GM12878 (cell line): ENCODE results near the gene TMEM86A. TPM values are rescaled to one million over a fixed set of nuclear protein-coding genes. Genes with fewer than 3 reads are reported as not detected.

ENCODE experiments used
- ATAC-seq: fragments of 200-7000 bp; cut with Tn5 transposase; 3 replicates; pipeline ENCODE4 v1.9.1; 2020; ENCODE audit warnings: mild to moderate bottlenecking, moderate library complexity
- BruUV-seq: library from RNA; stranded (reverse); fragments of 400-500 nt; replicated peaks from 2 replicates; lab custom pipeline; 2021; lab: Mats Ljungman, UMichigan
- CTCF ChIA-PET: fragments of 300-600 bp; sonication (Branson Sonifier 250); formaldehyde crosslinking; extraction: SDS; loops from one replicate; lab custom pipeline; 2021; ENCODE audit warnings: inconsistent platforms; lab: Yijun Ruan, JAX
- POLR2A ChIA-PET: fragments of 350-600 bp; formaldehyde crosslinking; extraction: SDS; loops from one replicate; lab custom pipeline; 2021; ENCODE audit warnings: inconsistent platforms; lab: Charles Lee
- RAD21 ChIA-PET: fragments of 300-600 bp; sonication (Branson Sonifier 250); formaldehyde crosslinking; loops from one replicate; lab custom pipeline; 2023; ENCODE audit warnings: antibody characterized with exemption; ENCODE audit not compliant: unreplicated experiment; lab: Charles Lee
- SMC1A ChIA-PET: fragments of 300-600 bp; sonication (Branson Sonifier 250); formaldehyde crosslinking; loops from one replicate; lab custom pipeline; 2023; ENCODE audit not compliant: unreplicated experiment, uncharacterized antibody; lab: Charles Lee
- DNase-seq: peaks from one replicate; pipeline ENCODE4 v3.0.0-alpha.2; 2011; ENCODE audit warnings: low read depth, low spot score
- FAIRE-seq: peaks from 3 replicates; lab custom pipeline; 2011; peaks lifted over from hg19 to GRCh38; lab: Jason Lieb, UNC
- H2AFZ ChIP-seq: 2 replicates; pipeline ENCODE4 v1.6.0; 2011; ENCODE audit warnings: low read depth, low read length, control low read depth; ENCODE audit not compliant: control insufficient read depth
- H3K27ac ChIP-seq: 2 replicates; pipeline ENCODE4 v1.5.1; 2011; ENCODE audit warnings: control low read depth; ENCODE audit not compliant: control insufficient read depth, insufficient read depth
- H3K27me3 ChIP-seq, 2 experiments: replicated peaks in 1 of 2; 2 replicates each; pipeline versions ENCODE4 v1.6.0 to v1.6.1; 2011; ENCODE audit warnings: low read length in 1 of 2; ENCODE audit not compliant: control insufficient read depth in 2 of 2, insufficient read depth in 2 of 2
- H3K36me3 ChIP-seq, 2 experiments: 2 replicates each; pipeline ENCODE4 v1.5.1; 2011; ENCODE audit warnings: low read length in 1 of 2; ENCODE audit not compliant: control insufficient read depth in 2 of 2, insufficient read depth in 2 of 2
- H3K4me1 ChIP-seq: 2 replicates; pipeline ENCODE4 v1.6.1; 2011; ENCODE audit warnings: mild to moderate bottlenecking, low read length, moderate library complexity, mixed read lengths; ENCODE audit not compliant: control insufficient read depth, insufficient read depth
- H3K4me2 ChIP-seq: 2 replicates; pipeline ENCODE4 v1.6.0; 2011; ENCODE audit warnings: control low read depth; ENCODE audit not compliant: control insufficient read depth, insufficient read depth
- H3K4me3 ChIP-seq: fragments of 200-600 bp; sonication (generic); 2 replicates; pipeline ENCODE4 v1.5.1; 2016
- H3K79me2 ChIP-seq: 2 replicates; pipeline ENCODE4 v1.6.0; 2011; ENCODE audit warnings: low read length; ENCODE audit not compliant: control insufficient read depth, insufficient read depth
- H3K9ac ChIP-seq: 2 replicates; pipeline ENCODE4 v1.8.0; 2011; ENCODE audit warnings: low read length, control low read depth, mixed read lengths; ENCODE audit not compliant: control insufficient read depth, insufficient read depth
- H3K9me3 ChIP-seq: replicated peaks from 3 replicates; pipeline ENCODE4 v1.5.1; 2011; ENCODE audit warnings: mild to moderate bottlenecking, low read length; ENCODE audit not compliant: control insufficient read depth, insufficient read depth
- H4K20me1 ChIP-seq: 2 replicates; pipeline ENCODE4 v1.6.0; 2011; ENCODE audit not compliant: control insufficient read depth, insufficient read depth
- BCL3 ChIP-seq: IDR thresholded peaks from 2 replicates; pipeline ENCODE4 v1.6.1; 2011; ENCODE audit warnings: borderline replicate concordance, low read depth, mild to moderate bottlenecking, moderate library complexity, low read length; ENCODE audit not compliant: insufficient read depth, poor library complexity, severe bottlenecking
- CREB1 ChIP-seq: IDR thresholded peaks from 2 replicates; pipeline ENCODE4 v1.6.1; 2012; ENCODE audit warnings: low read depth, mild to moderate bottlenecking, inconsistent platforms
- FOXK2 ChIP-seq: fragments of 450-650 bp; IDR thresholded peaks from 2 replicates; pipeline ENCODE4 v1.6.1; 2017; ENCODE audit warnings: mild to moderate bottlenecking, moderate library complexity
- HDAC6 ChIP-seq: fragments of 200-600 bp; sonication (generic); IDR thresholded peaks from one replicate; pipeline ENCODE4 v1.8.0; 2017; ENCODE audit warnings: antibody characterized with exemption; ENCODE audit not compliant: unreplicated experiment
- LARP7 ChIP-seq: fragments of 450-650 bp; IDR thresholded peaks from 2 replicates; pipeline ENCODE4 v1.6.1; 2017; ENCODE audit warnings: mild to moderate bottlenecking
- NFIC ChIP-seq: IDR thresholded peaks from 2 replicates; pipeline ENCODE4 v1.6.1; 2012; ENCODE audit warnings: low read depth, mild to moderate bottlenecking, inconsistent platforms, low read length, moderate library complexity
- SMC3 ChIP-seq: IDR thresholded peaks from 2 replicates; pipeline ENCODE4 v1.6.1; 2011; ENCODE audit warnings: low read length, improper control_type of control experiment, borderline replicate concordance
- TCF12 ChIP-seq: IDR thresholded peaks from 2 replicates; pipeline ENCODE4 v1.6.1; 2011; ENCODE audit warnings: low read depth, mild to moderate bottlenecking, low read length
- ZNF274 ChIP-seq: IDR thresholded peaks from one replicate; pipeline ENCODE4 v1.8.0; 2011; ENCODE audit not compliant: insufficient read length, insufficient read depth
- ZNF622 ChIP-seq: fragments of 450-650 bp; IDR thresholded peaks from 2 replicates; pipeline ENCODE4 v1.6.1; 2017; ENCODE audit warnings: mild to moderate bottlenecking, inconsistent platforms
- WGBS: methylation state at CpG from one replicate; pipeline ENCODE4 v1.1.6; 2016; ENCODE audit warnings: low lambda C conversion rate; ENCODE audit not compliant: insufficient replicate concordance, insufficient coverage; ENCODE audit errors: missing lambda C conversion rate; 5-methylcytosine and 5-hydroxymethylcytosine counted together
- in situ Hi-C: fragments of 300-500 bp; cut with MboI; formaldehyde crosslinking; loops from 9 replicates; pipeline ENCODE4 v1.14.3; 2018; ENCODE audit warnings: mixed read lengths
- intact Hi-C: fragments of 100-400 bp; cut with micrococcal nuclease; formaldehyde crosslinking; loops from one replicate; pipeline ENCODE4 v1.14.2; 2022; ENCODE audit not compliant: unreplicated experiment
- polyA plus RNA-seq, 11 experiments: library from polyadenylated mRNA; depleted of rRNA in 4 of 11; unstranded in 6 of 11; stranded (reverse) in 5 of 11; fragments of >200 nt; fragmentation: Nextera tagmentation in 4 of 11; fragmentation: Illumina TruSeq in 1 of 11; extraction: Ambion mirVana in 4 of 11; extraction: Trizol in 1 of 11; gene quantifications; 1 replicate in 1 of 11; 2 replicates in 10 of 11; pipeline versions ENCODE4 v1.2.1 to v1.2.3, GENCODE V29; 2011 to 2016; ENCODE audit warnings: inconsistent platforms in 2 of 11, missing spikeins in 2 of 11, low read depth in 1 of 11
- total RNA-seq, 4 experiments: library from RNA; depleted of rRNA in 3 of 4; stranded (reverse); fragments of >200 nt in 3 of 4; fragmentation: Illumina TruSeq in 1 of 4; extraction: Trizol in 1 of 4; gene quantifications; 2 replicates each; pipeline versions ENCODE4 v1.2.1 to v1.2.3, GENCODE V29; 2013 to 2021

Gene TMEM86A
- total and polyA plus RNA-seq, 10 of the 15 experiments (the other 5 are each of a cell fraction or from before 2014, with no cell fraction given), result 0.01 to 0.11 (median 0.06) TPM; not detected in 7

GRCh38 chr11:18676803-18677202, 21.8 kb upstream of the TMEM86A start:
- Histone ChIP-seq H3K36me3 (no peaks in the 10 kb centered on the region), H3K9me3 (no peaks in the 10 kb centered on the region), H3K4me1 (no peaks in the 10 kb centered on the region), H3K27ac (no peak overlapping the region), H3K27me3 (no peaks in the 10 kb centered on the region), H4K20me1 (no peaks in the 10 kb centered on the region), H3K4me3 (no peak overlapping the region), H3K79me2 (no peaks in the 10 kb centered on the region), H3K9ac (no peak overlapping the region), H2AFZ (no peak overlapping the region), H3K4me2 (no peak overlapping the region)
- DNase-seq (no peak), ATAC-seq (no peak), FAIRE-seq (no peak)
- ChIA-PET POLR2A (no interaction called here), SMC1A (interaction anchor here (0.7 to 0.8 kb wide), 2 partner anchors 54 to 302 kb away, joined by 3 read pairs; no protein-coding TSS in a partner anchor), RAD21 (no interaction called here), CTCF (interaction anchor here (0.6 to 1.0 kb wide), 4 partner anchors 36 to 173 kb away, joined by 3 to 5 read pairs (median 4); no protein-coding TSS in a partner anchor)
- no peak for TF ChIP-seq TCF12
- TF ChIP-seq FOXK2, result no peak
- no peak for TF ChIP-seq CREB1
- TF ChIP-seq BCL3, result no peak
- no peak for TF ChIP-seq ZNF622
- no peak for TF ChIP-seq SMC3
- no peak for TF ChIP-seq ZNF274
- TF ChIP-seq HDAC6, result no peak
- no peak for TF ChIP-seq NFIC
- TF ChIP-seq LARP7, result no peak
- no TSS peak for BruUV-seq
- 23% methylated on average over 4 of the region's 4 CpGs for WGBS
- in situ Hi-C loops, result no loop called here
- intact Hi-C loops, result no loop called here
